WERI-Rb-1 (cell line): ENCODE results near the gene ADRA2C.

Experiments
- DNase-seq: peaks from one replicate; pipeline ENCODE4 v3.0.0-alpha.2; 2020
- H3K27ac ChIP-seq: fragments of 250-450 bp; sonication (Bioruptor Pico); 2 replicates; pipeline ENCODE4 v1.5.1; 2020; ENCODE audit warnings: mild to moderate bottlenecking, moderate library complexity
- H3K27me3 ChIP-seq: fragments of 250-450 bp; sonication (Bioruptor Pico); 2 replicates; pipeline ENCODE4 v1.5.1; 2021; ENCODE audit warnings: mild to moderate bottlenecking, low read depth, moderate library complexity; ENCODE audit not compliant: insufficient read depth, severe bottlenecking
- H3K36me3 ChIP-seq: fragments of 250-450 bp; sonication (Bioruptor Pico); 2 replicates; pipeline ENCODE4 v1.5.1; 2020; ENCODE audit warnings: mild to moderate bottlenecking, moderate library complexity
- H3K4me3 ChIP-seq: 2 replicates; pipeline ENCODE4 v1.5.1; 2011; ENCODE audit warnings: low read depth, mild to moderate bottlenecking, control low read depth, low read length
- H3K9me3 ChIP-seq: fragments of 250-450 bp; sonication (Bioruptor Pico); 2 replicates; pipeline ENCODE4 v1.5.1; 2021; ENCODE audit warnings: mild to moderate bottlenecking, moderate library complexity; ENCODE audit not compliant: severe bottlenecking
- TF ChIP-seq, protein P1 (sequence below): IDR thresholded peaks from 2 replicates; pipeline ENCODE4 v1.5.1; 2011; ENCODE audit warnings: low read depth, mild to moderate bottlenecking, control low read depth, inconsistent platforms, low read length

Gene ADRA2C

DNA sequence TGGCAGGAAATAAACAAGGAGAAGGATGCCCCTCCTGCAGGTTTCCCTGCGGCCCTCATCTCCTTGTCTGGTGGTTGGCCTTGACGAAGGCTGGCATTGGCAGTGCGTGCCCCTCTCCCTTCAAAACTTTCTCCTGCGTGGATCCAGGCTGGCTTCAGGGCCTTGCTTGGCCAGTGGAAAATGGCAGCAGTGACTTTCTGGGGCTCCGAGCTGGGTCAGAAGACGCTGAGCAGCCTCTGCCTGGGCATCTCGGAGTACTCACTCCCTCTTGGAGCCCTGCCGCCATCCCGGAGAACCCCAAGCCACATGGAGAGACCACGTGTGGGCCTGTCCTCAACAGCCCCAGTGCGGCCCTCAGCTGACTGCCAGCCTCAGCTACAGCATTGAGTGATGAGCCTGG lies 39.5 kb downstream of the ADRA2C start:
- Histone ChIP-seq H3K27me3 (no peaks in the 10 kb centered on the region), H3K4me3 (no peak overlapping the region), H3K27ac (no peak overlapping the region), H3K9me3 (peaks cover 3% of the 10 kb centered on the region), H3K36me3 (no peaks in the 10 kb centered on the region)
- DNase-seq: no peak
- TF ChIP-seq, protein P1, sequence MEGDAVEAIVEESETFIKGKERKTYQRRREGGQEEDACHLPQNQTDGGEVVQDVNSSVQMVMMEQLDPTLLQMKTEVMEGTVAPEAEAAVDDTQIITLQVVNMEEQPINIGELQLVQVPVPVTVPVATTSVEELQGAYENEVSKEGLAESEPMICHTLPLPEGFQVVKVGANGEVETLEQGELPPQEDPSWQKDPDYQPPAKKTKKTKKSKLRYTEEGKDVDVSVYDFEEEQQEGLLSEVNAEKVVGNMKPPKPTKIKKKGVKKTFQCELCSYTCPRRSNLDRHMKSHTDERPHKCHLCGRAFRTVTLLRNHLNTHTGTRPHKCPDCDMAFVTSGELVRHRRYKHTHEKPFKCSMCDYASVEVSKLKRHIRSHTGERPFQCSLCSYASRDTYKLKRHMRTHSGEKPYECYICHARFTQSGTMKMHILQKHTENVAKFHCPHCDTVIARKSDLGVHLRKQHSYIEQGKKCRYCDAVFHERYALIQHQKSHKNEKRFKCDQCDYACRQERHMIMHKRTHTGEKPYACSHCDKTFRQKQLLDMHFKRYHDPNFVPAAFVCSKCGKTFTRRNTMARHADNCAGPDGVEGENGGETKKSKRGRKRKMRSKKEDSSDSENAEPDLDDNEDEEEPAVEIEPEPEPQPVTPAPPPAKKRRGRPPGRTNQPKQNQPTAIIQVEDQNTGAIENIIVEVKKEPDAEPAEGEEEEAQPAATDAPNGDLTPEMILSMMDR: no peak

DNA sequence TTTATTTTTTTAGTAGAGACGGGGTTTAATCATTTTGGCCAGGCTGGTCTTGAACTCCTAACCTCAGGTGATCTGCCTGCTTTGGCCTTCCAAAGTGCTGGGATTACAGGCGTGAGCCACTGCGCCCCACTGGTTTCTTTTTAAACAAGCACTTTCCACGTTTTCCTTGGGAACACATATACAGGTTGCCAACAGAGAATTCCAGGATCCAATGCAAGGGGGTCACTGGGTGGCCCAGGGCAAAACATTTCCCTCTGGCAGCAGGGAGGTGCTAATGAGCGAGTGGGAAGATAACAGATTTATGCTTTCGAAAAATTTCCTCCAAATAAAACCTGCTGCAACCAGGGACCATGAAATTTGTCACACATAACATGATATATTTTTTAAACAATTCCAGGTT lies 41.1 kb downstream of the ADRA2C start:
- H3K36me3 ChIP-seq: no peaks in the 10 kb centered on the region
- TF ChIP-seq, protein P1: peak; percentile 29; the same call in 1 of the 2 replicates
- peaks cover 3% of the 10 kb centered on the region for H3K9me3 ChIP-seq
- no peak for DNase-seq
- no peak overlapping the region for H3K4me3 ChIP-seq
- H3K27ac ChIP-seq: peak overlapping the region; percentile 90
- no peaks in the 10 kb centered on the region for H3K27me3 ChIP-seq

DNA sequence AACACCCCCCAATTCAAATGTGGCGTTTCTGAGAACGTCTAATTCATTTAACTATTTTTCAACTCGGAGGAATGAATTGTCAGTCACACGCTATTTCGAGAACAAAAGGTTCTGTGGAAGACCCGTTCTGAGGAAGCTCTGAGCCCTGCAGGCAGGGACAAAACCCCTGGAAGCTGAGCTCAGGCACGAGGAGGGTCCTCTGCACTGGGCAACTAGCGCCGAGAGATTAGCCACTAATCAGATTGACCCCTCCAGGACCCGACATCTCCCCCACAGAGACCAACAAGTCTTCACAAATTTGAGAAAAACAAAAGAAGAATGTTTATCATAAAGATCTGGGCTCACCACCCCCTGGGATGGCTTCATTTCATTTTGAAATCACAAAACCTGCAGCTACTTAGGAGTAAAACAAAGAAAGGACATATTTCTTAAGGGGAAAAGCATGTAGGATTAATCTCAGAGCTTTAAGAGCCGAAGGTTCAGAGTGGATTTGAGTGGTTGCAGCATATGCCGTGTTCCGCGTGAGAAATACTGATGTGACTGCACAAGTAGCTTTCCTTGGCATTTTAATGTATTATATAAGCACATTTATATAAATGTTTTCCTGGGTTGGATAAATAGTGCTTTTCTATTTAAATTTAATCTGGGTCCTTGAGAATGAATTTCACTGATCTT lies 41.8 kb downstream of the ADRA2C start:
- peak; percentile 89 for DNase-seq
- no peaks in the 10 kb centered on the region for H3K36me3 ChIP-seq
- H3K27ac ChIP-seq: peak overlapping the region; percentile 90
- peak overlapping the region; percentile 16 for H3K4me3 ChIP-seq
- H3K27me3 ChIP-seq: no peaks in the 10 kb centered on the region
- peaks cover 3% of the 10 kb centered on the region for H3K9me3 ChIP-seq
- TF ChIP-seq, protein P1: no peak

DNA sequence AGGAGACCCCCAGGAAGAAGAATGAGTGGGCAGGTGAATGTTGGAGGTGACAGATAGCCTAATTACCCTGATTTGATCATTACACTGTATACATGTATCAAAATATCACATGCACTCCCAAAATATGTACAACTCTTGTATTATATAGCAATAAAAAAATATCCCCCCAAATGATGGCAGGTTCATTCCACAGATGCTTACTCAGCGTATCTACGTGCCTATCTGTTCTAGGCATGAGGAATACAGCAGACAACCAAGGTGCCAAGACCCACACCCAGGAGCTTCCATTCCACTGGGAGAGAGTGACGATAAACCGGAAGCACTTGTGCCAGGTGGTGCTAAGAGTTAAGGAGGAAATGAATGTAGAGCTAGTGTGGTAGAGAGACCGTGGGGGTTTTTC lies 42.4 kb downstream of the ADRA2C start:
- H3K27me3 ChIP-seq: no peaks in the 10 kb centered on the region
- no peak for DNase-seq
- no peaks in the 10 kb centered on the region for H3K36me3 ChIP-seq
- TF ChIP-seq, protein P1: no peak
- no peak overlapping the region for H3K4me3 ChIP-seq
- peak overlapping the region; percentile 90 for H3K27ac ChIP-seq
- H3K9me3 ChIP-seq: peaks cover 3% of the 10 kb centered on the region

DNA sequence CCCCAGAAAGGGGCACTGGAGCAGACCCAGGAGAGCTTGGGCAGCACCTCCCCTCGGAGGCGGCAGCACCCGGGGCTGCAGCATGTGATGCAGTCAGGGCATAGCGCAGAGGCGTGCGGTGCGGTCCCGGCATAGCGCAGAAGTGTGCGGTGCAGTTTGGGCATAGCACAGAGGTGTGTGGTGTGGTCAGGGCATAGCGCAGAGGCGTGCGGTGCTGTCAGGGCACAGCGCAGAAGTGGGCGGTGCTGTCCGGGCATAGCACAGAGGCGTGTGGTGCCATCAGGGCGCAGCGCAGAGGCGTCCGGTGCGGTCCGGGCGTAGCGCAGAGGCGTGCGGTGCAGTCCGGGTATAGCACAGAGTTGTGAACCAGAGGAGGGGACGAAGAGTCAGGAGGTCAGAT lies 42.8 kb downstream of the ADRA2C start:
- H3K27ac ChIP-seq: peak overlapping the region; percentile 90
- no peaks in the 10 kb centered on the region for H3K36me3 ChIP-seq
- no peaks in the 10 kb centered on the region for H3K27me3 ChIP-seq
- H3K4me3 ChIP-seq: no peak overlapping the region
- peaks cover 3% of the 10 kb centered on the region for H3K9me3 ChIP-seq
- TF ChIP-seq, protein P1: no peak
- DNase-seq: no peak
